GM12878 (cell line): Measurements from ENCODE around the gene AGBL4. TPM values are rescaled to one million over a fixed set of nuclear protein-coding genes. Genes with fewer than 3 reads are reported as not detected.

ENCODE experiments used
- ATAC-seq: fragments of 200-7000 bp; cut with Tn5 transposase; 3 replicates; pipeline ENCODE4 v1.9.1; 2020; ENCODE audit warnings: mild to moderate bottlenecking, moderate library complexity
- BruUV-seq: library from RNA; stranded (reverse); fragments of 400-500 nt; replicated peaks from 2 replicates; lab custom pipeline; 2021; lab: Mats Ljungman, UMichigan
- CTCF ChIA-PET: fragments of 300-600 bp; sonication (Branson Sonifier 250); formaldehyde crosslinking; extraction: SDS; loops from one replicate; lab custom pipeline; 2021; ENCODE audit warnings: inconsistent platforms; lab: Yijun Ruan, JAX
- POLR2A ChIA-PET: fragments of 350-600 bp; formaldehyde crosslinking; extraction: SDS; loops from one replicate; lab custom pipeline; 2021; ENCODE audit warnings: inconsistent platforms; lab: Charles Lee
- RAD21 ChIA-PET: fragments of 300-600 bp; sonication (Branson Sonifier 250); formaldehyde crosslinking; loops from one replicate; lab custom pipeline; 2023; ENCODE audit warnings: antibody characterized with exemption; ENCODE audit not compliant: unreplicated experiment; lab: Charles Lee
- SMC1A ChIA-PET: fragments of 300-600 bp; sonication (Branson Sonifier 250); formaldehyde crosslinking; loops from one replicate; lab custom pipeline; 2023; ENCODE audit not compliant: unreplicated experiment, uncharacterized antibody; lab: Charles Lee
- DNase-seq: peaks from one replicate; pipeline ENCODE4 v3.0.0-alpha.2; 2011; ENCODE audit warnings: low read depth, low spot score
- FAIRE-seq: peaks from 3 replicates; lab custom pipeline; 2011; peaks lifted over from hg19 to GRCh38; lab: Jason Lieb, UNC
- H2AFZ ChIP-seq: 2 replicates; pipeline ENCODE4 v1.6.0; 2011; ENCODE audit warnings: low read depth, low read length, control low read depth; ENCODE audit not compliant: control insufficient read depth
- H3K27ac ChIP-seq: 2 replicates; pipeline ENCODE4 v1.5.1; 2011; ENCODE audit warnings: control low read depth; ENCODE audit not compliant: control insufficient read depth, insufficient read depth
- H3K27me3 ChIP-seq, 2 experiments: replicated peaks in 1 of 2; 2 replicates each; pipeline versions ENCODE4 v1.6.0 to v1.6.1; 2011; ENCODE audit warnings: low read length in 1 of 2; ENCODE audit not compliant: control insufficient read depth in 2 of 2, insufficient read depth in 2 of 2
- H3K36me3 ChIP-seq, 2 experiments: 2 replicates each; pipeline ENCODE4 v1.5.1; 2011; ENCODE audit warnings: low read length in 1 of 2; ENCODE audit not compliant: control insufficient read depth in 2 of 2, insufficient read depth in 2 of 2
- H3K4me1 ChIP-seq: 2 replicates; pipeline ENCODE4 v1.6.1; 2011; ENCODE audit warnings: mild to moderate bottlenecking, low read length, moderate library complexity, mixed read lengths; ENCODE audit not compliant: control insufficient read depth, insufficient read depth
- H3K4me2 ChIP-seq: 2 replicates; pipeline ENCODE4 v1.6.0; 2011; ENCODE audit warnings: control low read depth; ENCODE audit not compliant: control insufficient read depth, insufficient read depth
- H3K4me3 ChIP-seq: fragments of 200-600 bp; sonication (generic); 2 replicates; pipeline ENCODE4 v1.5.1; 2016
- H3K79me2 ChIP-seq: 2 replicates; pipeline ENCODE4 v1.6.0; 2011; ENCODE audit warnings: low read length; ENCODE audit not compliant: control insufficient read depth, insufficient read depth
- H3K9ac ChIP-seq: 2 replicates; pipeline ENCODE4 v1.8.0; 2011; ENCODE audit warnings: low read length, control low read depth, mixed read lengths; ENCODE audit not compliant: control insufficient read depth, insufficient read depth
- H3K9me3 ChIP-seq: replicated peaks from 3 replicates; pipeline ENCODE4 v1.5.1; 2011; ENCODE audit warnings: mild to moderate bottlenecking, low read length; ENCODE audit not compliant: control insufficient read depth, insufficient read depth
- H4K20me1 ChIP-seq: 2 replicates; pipeline ENCODE4 v1.6.0; 2011; ENCODE audit not compliant: control insufficient read depth, insufficient read depth
- BACH1 ChIP-seq: fragments of 450-650 bp; IDR thresholded peaks from 2 replicates; pipeline ENCODE4 v1.6.1; 2017; ENCODE audit warnings: mild to moderate bottlenecking, borderline replicate concordance
- E2F4 ChIP-seq: IDR thresholded peaks from 2 replicates; pipeline ENCODE4 v1.6.1; 2012; ENCODE audit warnings: low read depth, low read length, improper control_type of control experiment
- GATAD2B ChIP-seq: fragments of 450-650 bp; conservative IDR thresholded peaks from 2 replicates; pipeline ENCODE4 v1.6.1; 2017; ENCODE audit warnings: low read depth, mild to moderate bottlenecking, moderate library complexity
- KLF5 ChIP-seq: fragments of 450-650 bp; IDR thresholded peaks from 2 replicates; pipeline ENCODE4 v1.6.1; 2014; ENCODE audit warnings: mild to moderate bottlenecking; ENCODE audit not compliant: partially characterized antibody
- MYB ChIP-seq: fragments of 150-350 bp; IDR thresholded peaks from 2 replicates; pipeline ENCODE4 v1.6.1; 2014; ENCODE audit warnings: mild to moderate bottlenecking, low read depth, low read length, borderline replicate concordance
- REST ChIP-seq: IDR thresholded peaks from 2 replicates; pipeline ENCODE4 v1.6.1; 2012; ENCODE audit warnings: mild to moderate bottlenecking, low read depth, low read length
- SMAD5 ChIP-seq: IDR thresholded peaks from 2 replicates; pipeline ENCODE4 v1.6.1; 2016; ENCODE audit warnings: antibody characterized with exemption, low read depth
- SUPT20H ChIP-seq: IDR thresholded peaks from 2 replicates; pipeline ENCODE4 v1.6.1; 2011; ENCODE audit warnings: low read depth, mild to moderate bottlenecking, low read length, moderate library complexity, borderline replicate concordance; ENCODE audit not compliant: control insufficient read depth
- USF1 ChIP-seq: IDR thresholded peaks from 2 replicates; pipeline ENCODE4 v1.6.1; 2011; ENCODE audit warnings: borderline replicate concordance, low read depth, mild to moderate bottlenecking, moderate library complexity, mixed read lengths, low read length; ENCODE audit not compliant: insufficient read depth; ENCODE audit errors: extremely low read length
- ZNF687 ChIP-seq: fragments of 450-650 bp; IDR thresholded peaks from 2 replicates; pipeline ENCODE4 v1.6.1; 2017; ENCODE audit warnings: mild to moderate bottlenecking, moderate library complexity
- WGBS: methylation state at CpG from one replicate; pipeline ENCODE4 v1.1.6; 2016; ENCODE audit warnings: low lambda C conversion rate; ENCODE audit not compliant: insufficient replicate concordance, insufficient coverage; ENCODE audit errors: missing lambda C conversion rate; 5-methylcytosine and 5-hydroxymethylcytosine counted together
- in situ Hi-C: fragments of 300-500 bp; cut with MboI; formaldehyde crosslinking; loops from 9 replicates; pipeline ENCODE4 v1.14.3; 2018; ENCODE audit warnings: mixed read lengths
- intact Hi-C: fragments of 100-400 bp; cut with micrococcal nuclease; formaldehyde crosslinking; loops from one replicate; pipeline ENCODE4 v1.14.2; 2022; ENCODE audit not compliant: unreplicated experiment
- polyA plus RNA-seq, 11 experiments: library from polyadenylated mRNA; depleted of rRNA in 4 of 11; unstranded in 6 of 11; stranded (reverse) in 5 of 11; fragments of >200 nt; fragmentation: Nextera tagmentation in 4 of 11; fragmentation: Illumina TruSeq in 1 of 11; extraction: Ambion mirVana in 4 of 11; extraction: Trizol in 1 of 11; gene quantifications; 1 replicate in 1 of 11; 2 replicates in 10 of 11; pipeline versions ENCODE4 v1.2.1 to v1.2.3, GENCODE V29; 2011 to 2016; ENCODE audit warnings: inconsistent platforms in 2 of 11, missing spikeins in 2 of 11, low read depth in 1 of 11
- total RNA-seq, 4 experiments: library from RNA; depleted of rRNA in 3 of 4; stranded (reverse); fragments of >200 nt in 3 of 4; fragmentation: Illumina TruSeq in 1 of 4; extraction: Trizol in 1 of 4; gene quantifications; 2 replicates each; pipeline versions ENCODE4 v1.2.1 to v1.2.3, GENCODE V29; 2013 to 2021

AGBL4 gene
- total and polyA plus RNA-seq, 10 of the 15 experiments (the other 5 are each of a cell fraction or from before 2014, with no cell fraction given): 0.31 TPM; not detected in 9

- no peak for TF ChIP-seq ZNF687
Measured at GRCh38 chr1:48996311-48996710, 1027.4 kb downstream of the AGBL4 start (continued).

GRCh38 chr1:48988633-48989197 is 1035.0 kb downstream of the AGBL4 start:
- TF ChIP-seq REST (no peak), BACH1 (no peak), KLF5 (no peak), GATAD2B (no peak), SUPT20H (no peak), SMAD5 (no peak), MYB (no peak), E2F4 (no peak), USF1 (no peak)
- TF ChIP-seq, all 136 proteins: peak for 0
- no peak overlapping the region for H3K27ac ChIP-seq
- in situ Hi-C loops (no loop called here), intact Hi-C loops (no loop called here)
- ATAC-seq (no peak), FAIRE-seq (no peak), DNase-seq (no peak)
- H3K9me3 ChIP-seq: no peaks in the 10 kb centered on the region
- H3K4me1 ChIP-seq: no peaks in the 10 kb centered on the region
- ChIA-PET RAD21 (no interaction called here), POLR2A (no interaction called here), CTCF (no interaction called here), SMC1A (no interaction called here)
- H4K20me1 ChIP-seq: no peaks in the 10 kb centered on the region
- H3K27me3 ChIP-seq: no peaks in the 10 kb centered on the region
- 34% methylated on average over 9 of the region's 9 CpGs for WGBS
- H3K4me3 ChIP-seq: no peak overlapping the region
- H2AFZ ChIP-seq: no peak overlapping the region
- H3K9ac ChIP-seq: no peak overlapping the region
- no peaks in the 10 kb centered on the region for H3K79me2 ChIP-seq
- no TSS peak for BruUV-seq
- no peak overlapping the region for H3K4me2 ChIP-seq
- no peaks in the 10 kb centered on the region for H3K36me3 ChIP-seq
